HEK293T (cell line): ENCODE data around the gene PIK3R1.

Source experiments
- BHLHE40 ChIP-seq: fragments of 450-650 bp; IDR thresholded peaks from 2 replicates; pipeline ENCODE4 v1.6.1; 2016; ENCODE audit warnings: mild to moderate bottlenecking, moderate library complexity, borderline replicate concordance
- FOXA1 ChIP-seq: fragments of 450-650 bp; IDR thresholded peaks from 2 replicates; pipeline ENCODE4 v1.6.1; 2016; ENCODE audit warnings: mild to moderate bottlenecking
- LEF1 ChIP-seq: fragments of 450-650 bp; IDR thresholded peaks from 2 replicates; pipeline ENCODE4 v1.6.1; 2017; ENCODE audit warnings: mild to moderate bottlenecking, borderline replicate concordance

- TF ChIP-seq FOXA1 (no peak), LEF1 (no peak), BHLHE40 (no peak)
Measured at GRCh38 chr5:68191083-68191791, 24.3 kb upstream of the PIK3R1 start.
